CD14-positive monocyte (primary cell): ENCODE data around the gene GPR183. TPM values are rescaled to one million over a fixed set of nuclear protein-coding genes. Genes with fewer than 3 reads are reported as not detected.
A peak's percentile ranks its signal among the peaks of the same experiment; 100 is the strongest.

Experiments
- DNase-seq, 3 donors: peaks; one replicate each; pipeline ENCODE4 v3.0.0-alpha.2; 2011 to 2022
- H2AFZ ChIP-seq: 2 replicates; pipeline ENCODE4 v1.6.0; 2012; ENCODE audit warnings: mild to moderate bottlenecking, low read depth, low read length, inconsistent platforms; ENCODE audit not compliant: insufficient read depth, poor library complexity, severe bottlenecking
- H3K27ac ChIP-seq, 2 donors: 1 replicate in 1 of 2; 2 replicates in 1 of 2; pipeline ENCODE4 v1.5.1; 2012 to 2013; ENCODE audit warnings: low read length in 2 of 2, control low read depth in 1 of 2, inconsistent platforms in 1 of 2, low read depth in 1 of 2, mild to moderate bottlenecking in 1 of 2
- H3K27me3 ChIP-seq, 2 donors: one replicate each; pipeline versions ENCODE4 v1.6.0 to v1.6.1; 2011 to 2013; ENCODE audit warnings: low read length in 2 of 2; ENCODE audit not compliant: control insufficient read depth in 2 of 2, insufficient read depth in 2 of 2
- H3K36me3 ChIP-seq, 2 donors: replicated peaks in 1 of 2; 1 replicate in 1 of 2; 2 replicates in 1 of 2; pipeline versions ENCODE4 v1.5.1 to v1.6.1; 2012 to 2013; ENCODE audit warnings: low read length in 2 of 2, control low read depth in 1 of 2, inconsistent platforms in 1 of 2, mild to moderate bottlenecking in 1 of 2; ENCODE audit not compliant: insufficient read depth in 2 of 2, control insufficient read depth in 1 of 2
- H3K4me1 ChIP-seq, 2 donors: 1 replicate in 1 of 2; 2 replicates in 1 of 2; pipeline versions ENCODE4 v1.5.1 to v1.6.1; 2012 to 2013; ENCODE audit warnings: low read length in 2 of 2, control low read depth in 1 of 2, inconsistent platforms in 1 of 2, mild to moderate bottlenecking in 1 of 2, moderate library complexity in 1 of 2; ENCODE audit not compliant: insufficient read depth in 2 of 2, control insufficient read depth in 1 of 2
- H3K4me2 ChIP-seq: replicated peaks from 2 replicates; pipeline ENCODE3; 2012; ENCODE audit warnings: low read length, moderate library complexity, mild to moderate bottlenecking; ENCODE audit not compliant: poor library complexity, severe bottlenecking; ENCODE audit errors: extremely low read depth
- H3K4me3 ChIP-seq, 3 experiments: fragments of 200-600 bp in 1 of 3; sonication (generic) in 1 of 3; replicated peaks in 1 of 3; 1 replicate in 2 of 3; 2 replicates in 1 of 3; pipeline ENCODE4 v1.5.1; 2011 to 2013; ENCODE audit warnings: low read length in 3 of 3, mild to moderate bottlenecking in 3 of 3, control low read depth in 2 of 3, low read depth in 2 of 3, inconsistent platforms in 1 of 3, moderate library complexity in 1 of 3
- H3K79me2 ChIP-seq: 2 replicates; pipeline ENCODE4 v1.6.0; 2012; ENCODE audit warnings: mild to moderate bottlenecking, control low read depth, inconsistent platforms, low read length, moderate library complexity; ENCODE audit not compliant: insufficient read depth
- H3K9ac ChIP-seq: 2 replicates; pipeline ENCODE4 v1.6.0; 2017; ENCODE audit warnings: low read length, mild to moderate bottlenecking; ENCODE audit not compliant: insufficient read depth, poor library complexity, severe bottlenecking
- H3K9me3 ChIP-seq, 2 donors: replicated peaks in 1 of 2; 1 replicate in 1 of 2; 2 replicates in 1 of 2; pipeline versions ENCODE4 v1.5.1 to v1.6.1; 2012 to 2013; ENCODE audit warnings: low read length in 2 of 2, control low read depth in 1 of 2; ENCODE audit not compliant: control insufficient read depth in 1 of 2, insufficient read depth in 1 of 2
- H4K20me1 ChIP-seq: 2 replicates; pipeline ENCODE4 v1.6.0; 2012; ENCODE audit warnings: mild to moderate bottlenecking, low read length, control low read depth, moderate library complexity; ENCODE audit not compliant: insufficient read depth
- H3K27ac Mint-ChIP-seq, 7 donors: one replicate each; pipeline ENCODE4 v1.8.0; 2020; ENCODE audit warnings: mild to moderate bottlenecking in 7 of 7, mixed read lengths in 7 of 7, moderate library complexity in 6 of 7, inconsistent platforms in 2 of 7
- H3K27me3 Mint-ChIP-seq, 3 donors: one replicate each; pipeline ENCODE4 v1.8.0; 2021 to 2022; ENCODE audit warnings: low read depth in 3 of 3, mild to moderate bottlenecking in 3 of 3, mixed read lengths in 3 of 3, moderate library complexity in 3 of 3, inconsistent platforms in 1 of 3
- H3K36me3 Mint-ChIP-seq, 2 donors: one replicate each; pipeline ENCODE4 v1.8.0; 2020; ENCODE audit warnings: mixed read lengths in 2 of 2, inconsistent platforms in 1 of 2, mild to moderate bottlenecking in 1 of 2
- H3K4me1 Mint-ChIP-seq: one replicate; pipeline ENCODE4 v1.8.0; 2020; ENCODE audit warnings: mild to moderate bottlenecking, mixed read lengths
- H3K4me3 Mint-ChIP-seq, 2 donors: one replicate each; pipeline ENCODE4 v1.8.0; 2020; ENCODE audit warnings: mild to moderate bottlenecking in 2 of 2, mixed read lengths in 2 of 2, moderate library complexity in 1 of 2
- H3K9me3 Mint-ChIP-seq, 7 donors: one replicate each; pipeline ENCODE4 v1.8.0; 2020 to 2022; ENCODE audit warnings: mixed read lengths in 7 of 7, mild to moderate bottlenecking in 6 of 7, moderate library complexity in 6 of 7, inconsistent platforms in 2 of 7
- WGBS: methylation state at CpG from one replicate; pipeline ENCODE4 v1.1.5; 2013; ENCODE audit warnings: missing lambda C conversion rate; ENCODE audit not compliant: insufficient coverage; 5-methylcytosine and 5-hydroxymethylcytosine counted together
- intact Hi-C, 2 donors: fragments of 100-400 bp; cut with micrococcal nuclease; formaldehyde crosslinking; loops; one replicate each; pipeline versions ENCODE4 v1.15.0 to v1.15.1; 2023
- polyA plus RNA-seq, 3 donors: library from polyadenylated mRNA; depleted of rRNA in 1 of 3; unstranded in 2 of 3; stranded (reverse) in 1 of 3; fragments of 300-500 nt in 2 of 3; fragments of >200 nt in 1 of 3; fragmentation: Illumina TruSeq in 2 of 3; gene quantifications; 1 replicate in 2 of 3; 2 replicates in 1 of 3; pipeline ENCODE4 v1.2.3, GENCODE V29; 2012 to 2021
- TF ChIP-seq, protein P1 (sequence below): fragments of 200-600 bp; IDR thresholded peaks from one replicate; pipeline ENCODE4 v1.8.0; 2022; ENCODE audit warnings: antibody characterized with exemption, mild to moderate bottlenecking

GPR183 gene
- polyA plus RNA-seq, 3 donors, result 190 to 459 (median 288) TPM

DNA sequence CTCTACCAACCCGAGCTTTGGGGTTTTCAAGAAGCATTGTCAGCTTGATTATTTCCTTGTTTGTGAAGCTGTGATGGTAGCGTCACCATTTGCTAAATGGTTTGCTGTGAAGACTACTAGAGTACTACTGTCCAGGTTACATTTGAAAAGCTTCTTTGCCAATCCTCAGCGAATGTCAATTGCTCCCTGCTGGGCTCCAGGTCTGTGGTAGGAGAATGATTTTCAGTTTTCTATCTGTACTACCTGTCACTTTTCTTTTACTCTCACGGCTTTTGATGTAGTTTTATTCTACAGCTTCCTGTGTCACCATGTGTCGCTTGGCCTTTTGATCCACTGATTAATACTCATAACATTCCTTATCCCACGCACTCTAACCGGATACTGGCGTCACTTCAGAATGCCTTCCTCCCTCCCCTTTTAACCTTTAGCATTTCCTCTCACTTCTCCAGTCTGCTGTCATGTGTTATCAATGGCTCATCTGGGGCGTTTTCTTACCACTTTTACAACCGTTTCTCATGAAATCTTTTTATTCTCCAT, 7.5 kb upstream of the GPR183 start:
- Histone ChIP-seq H3K79me2 (peaks cover 72% of the 10 kb centered on the region), H3K4me2 (peak overlapping the region; percentile 12), H3K27me3 (no peaks in the 10 kb centered on the region), H3K27ac (peak overlapping the region in 1 of 2 donors; percentile 99), H2AFZ (no peak overlapping the region), H3K4me3 (peak overlapping the region in 1 of 3 experiments; percentile 49), H4K20me1 (no peaks in the 10 kb centered on the region), H3K36me3 (peaks cover 5 to 51% of the 10 kb centered on the region in 2 donors), H3K4me1 (peaks cover 56 to 71% of the 10 kb centered on the region in 2 donors), H3K9ac (no peak overlapping the region), H3K9me3 (no peaks in the 10 kb centered on the region)
- Mint-ChIP-seq H3K36me3 (peaks cover 59 to 61% of the 10 kb centered on the region in 2 donors), H3K27me3 (peaks cover 0 to 1% (median 0%) of the 10 kb centered on the region in 3 donors), H3K4me3 (peak overlapping the region; percentile 9 to 81), H3K4me1 (peaks cover 62% of the 10 kb centered on the region), H3K27ac (peak overlapping the region in 3 of 7 donors; percentile 34 to 82 (median 81)), H3K9me3 (peaks cover 0 to 7% (median 0%) of the 10 kb centered on the region in 7 donors)
- TF ChIP-seq, protein P1, sequence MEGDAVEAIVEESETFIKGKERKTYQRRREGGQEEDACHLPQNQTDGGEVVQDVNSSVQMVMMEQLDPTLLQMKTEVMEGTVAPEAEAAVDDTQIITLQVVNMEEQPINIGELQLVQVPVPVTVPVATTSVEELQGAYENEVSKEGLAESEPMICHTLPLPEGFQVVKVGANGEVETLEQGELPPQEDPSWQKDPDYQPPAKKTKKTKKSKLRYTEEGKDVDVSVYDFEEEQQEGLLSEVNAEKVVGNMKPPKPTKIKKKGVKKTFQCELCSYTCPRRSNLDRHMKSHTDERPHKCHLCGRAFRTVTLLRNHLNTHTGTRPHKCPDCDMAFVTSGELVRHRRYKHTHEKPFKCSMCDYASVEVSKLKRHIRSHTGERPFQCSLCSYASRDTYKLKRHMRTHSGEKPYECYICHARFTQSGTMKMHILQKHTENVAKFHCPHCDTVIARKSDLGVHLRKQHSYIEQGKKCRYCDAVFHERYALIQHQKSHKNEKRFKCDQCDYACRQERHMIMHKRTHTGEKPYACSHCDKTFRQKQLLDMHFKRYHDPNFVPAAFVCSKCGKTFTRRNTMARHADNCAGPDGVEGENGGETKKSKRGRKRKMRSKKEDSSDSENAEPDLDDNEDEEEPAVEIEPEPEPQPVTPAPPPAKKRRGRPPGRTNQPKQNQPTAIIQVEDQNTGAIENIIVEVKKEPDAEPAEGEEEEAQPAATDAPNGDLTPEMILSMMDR, result no peak
- WGBS, result 98% methylated on average over 7 of the region's 10 CpGs
- no peak for DNase-seq
- intact Hi-C loops, result loop anchor here in 1 of 2 donors (5.0 kb wide), 1 partner anchor 118 kb away; no protein-coding TSS in a partner anchor

DNA sequence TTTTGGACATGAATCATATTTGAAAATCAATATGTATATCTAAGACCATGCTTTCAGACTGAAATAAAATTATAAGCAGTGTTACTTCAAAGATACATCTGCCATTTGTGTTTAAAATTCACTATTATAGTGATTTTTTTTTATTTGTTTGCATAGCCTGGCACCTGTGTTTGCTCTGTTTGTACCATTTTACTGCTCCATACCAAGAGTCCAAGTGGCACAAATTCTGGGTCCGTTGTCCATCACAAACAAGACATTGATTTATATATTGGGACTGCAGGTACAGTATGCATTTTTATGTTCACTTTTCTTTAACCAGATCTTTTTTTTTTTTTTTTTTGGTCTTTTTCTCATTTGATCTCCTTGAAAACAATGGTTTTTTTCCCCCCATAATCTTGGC, 6.7 kb upstream of the GPR183 start:
- peaks cover 57 to 71% of the 10 kb centered on the region in 2 donors for H3K4me1 ChIP-seq
- H3K9me3 ChIP-seq, result no peaks in the 10 kb centered on the region
- intact Hi-C loops, result loop anchor here in 1 of 2 donors (2.0 to 5.0 kb wide), 2 partner anchors 33 to 118 kb away; no protein-coding TSS in a partner anchor
- Mint-ChIP-seq H3K4me3 (peak overlapping the region in 1 of 2 donors; percentile 81), H3K27me3 (peaks cover 0 to 1% (median 0%) of the 10 kb centered on the region in 3 donors), H3K36me3 (peaks cover 59 to 60% of the 10 kb centered on the region in 2 donors), H3K9me3 (peaks cover 0 to 7% (median 0%) of the 10 kb centered on the region in 7 donors), H3K4me1 (peaks cover 62% of the 10 kb centered on the region), H3K27ac (peak overlapping the region; percentile 40 to 100 (median 98))
- peaks cover 70% of the 10 kb centered on the region for H3K79me2 ChIP-seq
- H3K27me3 ChIP-seq, result no peaks in the 10 kb centered on the region
- TF ChIP-seq, protein P1, result no peak
- H3K4me3 ChIP-seq, result peak overlapping the region in 1 of 3 experiments; percentile 49
- peak overlapping the region in 1 of 2 donors; percentile 99 for H3K27ac ChIP-seq
- H3K4me2 ChIP-seq, result peak overlapping the region; percentile 56
- H4K20me1 ChIP-seq, result no peaks in the 10 kb centered on the region
- no peak overlapping the region for H2AFZ ChIP-seq
- no peak for DNase-seq
- H3K36me3 ChIP-seq, result peaks cover 5 to 43% of the 10 kb centered on the region in 2 donors
- H3K9ac ChIP-seq, result peak overlapping the region; percentile 68
- WGBS, result no CpG with 5 or more reads among the region's 1 CpG
